NOMO-1 (cell line): Measurements from ENCODE around the gene TLE7.

Experiments
- DNase-seq, 2 experiments: peaks; one replicate each; lab custom pipeline; 2025; ENCODE audit not compliant: unreplicated experiment in 2 of 2; lab: John Stamatoyannopoulos, UW

Gene TLE7

DNA sequence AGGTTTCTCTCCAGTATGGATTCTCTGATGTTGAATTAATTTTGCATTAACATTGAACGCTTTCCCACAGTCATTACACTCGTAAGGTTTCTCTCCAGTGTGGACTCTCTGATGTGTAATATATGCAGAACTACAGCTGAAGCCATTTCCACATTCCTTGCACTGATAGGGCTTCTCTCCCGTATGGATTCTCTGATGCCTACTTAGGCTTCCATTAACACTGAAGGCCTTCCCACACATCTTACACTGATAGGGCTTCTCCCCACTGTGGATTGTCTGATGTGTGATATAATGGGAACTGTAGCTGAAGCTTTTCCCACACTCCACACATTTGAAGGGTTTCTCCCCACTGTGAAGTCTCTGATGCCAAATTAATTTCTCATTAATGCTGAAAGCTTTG, 7.2 kb upstream of the TLE7 start:
- no peak for DNase-seq

- no peak for DNase-seq
These were observed 6.5 kb upstream of the TLE7 start for GRCh38 chr16:71448274-71448866.

GRCh38 chr16:71443714-71444113, 1.9 kb upstream of the TLE7 start:
- DNase-seq, result no peak

DNA sequence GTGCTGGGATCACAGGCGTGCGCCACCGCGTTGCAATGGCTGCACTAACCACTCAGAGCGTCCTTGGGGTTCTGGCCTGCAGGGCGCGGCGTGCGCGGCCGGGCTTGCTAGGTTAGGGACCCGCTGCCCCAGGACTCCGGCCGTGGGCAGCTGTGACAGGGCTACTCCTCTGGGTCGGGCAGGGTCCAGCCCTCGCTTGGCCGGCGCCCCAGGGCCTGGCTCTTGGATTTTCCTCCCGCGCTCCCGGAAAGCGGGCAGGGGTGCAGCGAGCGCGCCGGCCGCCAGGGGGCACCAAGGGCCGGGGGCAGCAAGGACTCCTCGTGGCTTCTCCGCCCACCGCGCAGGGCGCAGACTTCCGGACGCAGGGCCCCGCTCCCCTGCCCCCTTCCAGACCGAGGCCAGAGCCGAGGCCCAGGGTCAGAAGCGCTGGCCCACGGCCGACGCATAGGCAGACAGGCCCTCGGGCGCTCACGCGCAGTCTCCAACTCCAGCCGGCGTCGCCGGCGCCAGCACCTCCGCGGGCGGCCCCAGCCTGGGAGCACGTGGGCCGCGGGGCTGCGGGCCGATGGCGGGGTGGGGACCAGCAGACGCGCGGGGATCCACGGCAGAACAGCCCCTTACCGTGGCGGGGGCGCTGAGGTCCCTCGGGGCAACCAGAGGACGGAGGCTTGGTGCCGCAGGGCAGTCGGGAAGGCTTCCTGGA, 355 bp downstream of the TLE7 start:
- DNase-seq, result no peak

DNA sequence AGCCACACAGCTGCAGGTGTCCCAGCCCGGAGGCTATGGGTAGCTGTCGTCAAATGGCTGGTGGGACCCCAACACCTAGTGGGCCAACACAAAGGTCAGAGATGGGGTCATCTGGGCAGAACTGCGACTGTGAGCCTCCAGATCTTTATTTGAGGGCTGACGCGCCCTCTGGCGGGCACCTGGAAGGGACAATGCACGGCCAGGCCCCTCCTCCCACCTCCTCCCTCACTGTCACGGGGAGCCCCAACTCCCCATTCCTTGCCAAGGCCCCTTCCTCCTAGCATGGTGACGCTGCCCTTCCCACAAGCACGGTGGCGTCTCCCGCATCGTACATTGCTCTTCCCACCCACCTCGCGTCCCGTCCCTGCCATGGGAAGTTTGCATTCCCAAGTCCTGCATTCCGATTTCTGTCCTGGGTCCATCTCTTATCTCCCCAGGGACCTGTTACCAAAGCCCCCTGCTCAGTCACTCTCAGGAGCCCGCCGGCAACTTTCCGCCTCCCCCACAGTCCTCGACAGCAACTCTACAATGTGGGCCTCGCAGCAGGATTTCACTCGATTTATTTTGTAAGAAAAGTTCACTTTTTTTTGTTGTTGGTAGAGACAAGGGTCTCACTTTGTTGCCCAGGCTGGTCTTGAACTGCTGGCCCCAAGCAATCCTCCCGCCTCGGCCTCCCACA, 1.0 kb downstream of the TLE7 start:
- no peak for DNase-seq

- no peak for DNase-seq
These were observed 2.3 kb downstream of the TLE7 start for GRCh38 chr16:71439523-71439922.

GRCh38 chr16:71436473-71436872, 5.4 kb downstream of the TLE7 start:
- no peak for DNase-seq

GRCh38 chr16:71432906-71433305, 8.9 kb downstream of the TLE7 start:
- DNase-seq, result no peak

GRCh38 chr16:71431991-71432390, 9.9 kb downstream of the TLE7 start:
- DNase-seq, result no peak

GRCh38 chr16:71431176-71431575, 10.7 kb downstream of the TLE7 start:
- DNase-seq, result no peak

DNA sequence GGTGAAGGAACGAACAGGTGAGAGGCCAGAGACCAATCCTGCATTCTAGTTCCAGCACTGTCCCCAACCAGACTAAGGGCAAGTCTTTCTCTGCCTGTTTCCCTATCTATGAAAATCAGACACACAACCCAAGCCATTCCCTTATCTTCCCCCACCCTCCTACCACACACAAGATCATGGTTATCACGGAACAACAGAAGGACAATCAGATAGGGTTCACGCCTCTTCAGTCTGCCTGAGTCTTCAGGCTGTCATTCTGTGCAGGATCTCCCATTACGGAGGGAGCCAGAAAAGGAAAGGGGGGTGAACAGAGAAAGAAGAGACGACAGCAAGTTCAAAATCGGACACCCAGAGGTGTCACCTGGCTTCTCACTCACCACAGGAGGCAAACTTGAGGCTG, 11.1 kb downstream of the TLE7 start:
- no peak for DNase-seq

DNA sequence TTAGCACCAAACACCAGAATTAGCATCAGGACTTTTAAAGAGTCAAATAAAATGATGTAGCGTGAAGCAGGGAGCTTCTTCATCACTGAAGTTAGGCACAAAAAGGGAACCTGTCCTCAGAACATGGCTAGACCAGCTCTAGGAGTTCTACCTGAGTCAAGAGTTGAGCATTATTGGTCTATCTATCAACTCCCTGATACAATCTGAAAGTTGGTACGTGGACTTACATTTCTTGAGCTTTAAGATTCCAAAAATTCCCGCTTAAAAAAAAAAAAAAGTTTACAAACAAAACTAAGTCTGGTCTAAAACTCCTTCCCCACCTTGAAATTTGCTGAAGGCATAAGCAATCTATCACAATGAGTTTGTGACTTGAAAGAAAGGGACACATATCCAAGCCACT, 12.3 kb downstream of the TLE7 start:
- no peak for DNase-seq

GRCh38 chr16:71428883-71429282, 13.0 kb downstream of the TLE7 start:
- DNase-seq, result no peak

- DNase-seq, result no peak
These were observed 13.5 kb downstream of the TLE7 start for GRCh38 chr16:71428385-71428784.

GRCh38 chr16:71426880-71427615, 14.8 kb downstream of the TLE7 start:
- DNase-seq, result no peak

DNA sequence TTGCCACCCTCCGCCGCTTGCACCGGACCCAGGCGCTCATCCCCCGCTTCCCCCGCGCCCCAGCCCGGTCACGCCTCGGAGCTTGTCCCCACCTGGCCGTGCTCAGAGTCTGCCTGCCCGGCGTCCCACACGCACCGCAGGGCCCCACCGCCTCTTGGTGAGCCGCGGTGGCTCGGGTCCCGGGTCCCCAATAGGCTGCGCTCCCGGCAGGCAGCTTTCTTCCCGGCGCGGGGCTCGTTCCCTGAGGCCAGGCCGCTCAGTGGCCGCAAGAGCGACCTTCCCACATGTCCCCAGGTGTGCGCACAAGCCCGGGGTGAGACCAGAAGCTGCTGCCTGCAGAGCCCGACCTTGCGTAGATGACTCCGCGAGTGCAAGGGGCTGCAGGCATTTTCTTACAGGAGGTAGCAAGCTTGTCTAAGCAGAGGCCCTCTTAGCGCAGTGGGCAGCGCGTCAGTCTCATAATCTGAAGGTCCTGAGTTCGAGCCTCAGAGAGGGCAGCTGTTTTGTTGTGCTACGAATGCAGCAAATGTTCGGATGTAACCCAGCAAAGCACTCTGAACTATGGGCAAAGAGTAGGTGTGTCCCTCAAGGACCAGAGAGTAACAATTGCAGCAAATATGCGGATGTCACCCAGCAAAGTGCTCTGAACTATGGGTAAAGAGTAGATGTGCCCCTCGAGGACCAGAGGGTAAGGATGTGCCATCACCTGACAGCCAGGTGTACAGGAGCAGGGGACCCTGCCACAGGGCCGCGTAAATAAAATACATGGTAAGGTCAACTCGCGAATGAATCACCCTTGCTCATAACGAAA, 15.6 kb downstream of the TLE7 start:
- no peak for DNase-seq

DNA sequence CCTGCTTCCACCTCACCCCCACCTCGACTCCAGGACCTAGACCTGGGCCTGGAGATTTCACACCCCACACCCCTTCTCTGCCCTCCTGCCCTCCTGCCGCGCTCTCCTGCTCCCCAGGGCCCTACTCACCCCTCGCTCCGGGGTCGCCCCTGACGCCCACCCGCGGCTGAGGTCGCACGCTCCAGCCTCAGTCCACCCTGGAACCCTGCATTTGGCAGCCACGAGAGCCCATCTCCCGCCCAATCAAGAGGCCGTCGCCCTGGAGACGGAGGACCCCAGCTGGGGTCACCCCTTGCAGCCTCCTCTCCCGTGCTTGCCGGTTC, 16.1 kb downstream of the TLE7 start:
- DNase-seq, result no peak

GRCh38 chr16:71424626-71425025, 17.2 kb downstream of the TLE7 start:
- no peak for DNase-seq

DNA sequence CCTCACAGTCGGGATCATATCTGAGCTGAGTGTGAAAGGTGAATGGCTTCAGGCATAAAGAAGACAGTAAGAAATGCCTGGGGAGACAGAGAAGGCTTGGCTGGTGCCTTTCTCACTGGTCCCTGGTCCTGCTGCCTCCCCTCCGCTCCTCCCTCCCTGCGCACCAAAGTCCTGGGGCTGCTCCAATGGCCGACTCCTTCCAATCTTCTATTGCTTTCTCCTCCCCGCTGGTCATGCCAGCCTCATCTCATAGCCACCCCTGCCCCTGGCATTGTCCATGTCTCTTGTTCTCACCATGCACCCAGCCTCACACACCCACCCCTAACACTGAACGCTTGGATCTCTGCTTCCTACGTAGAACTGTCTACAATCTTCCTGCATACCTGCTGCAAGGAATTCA, 18.0 kb downstream of the TLE7 start:
- no peak for DNase-seq

- no peak for DNase-seq
These were observed 18.8 kb downstream of the TLE7 start for GRCh38 chr16:71423016-71423415.

DNA sequence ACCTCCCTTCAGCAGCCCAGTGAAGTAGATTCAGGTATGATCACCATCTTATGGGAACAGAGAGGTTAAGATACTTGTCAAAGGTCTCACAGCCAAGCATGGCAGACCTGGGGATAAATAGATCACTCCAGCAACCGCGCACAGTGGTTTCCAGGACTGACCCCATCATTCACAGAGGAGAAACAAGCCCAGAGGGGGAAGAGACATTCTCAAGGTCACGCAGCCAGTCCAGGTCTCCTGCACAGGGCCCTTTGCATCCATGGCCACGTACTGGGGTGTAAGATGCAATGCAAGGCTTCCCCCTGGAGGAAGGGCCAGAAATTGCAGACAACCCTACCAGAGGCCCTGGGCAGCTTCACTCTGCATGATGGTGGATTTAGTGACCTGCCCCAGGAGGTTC, 19.9 kb downstream of the TLE7 start:
- peak in 1 of 2 experiments; percentile 12 for DNase-seq
